IMR-90 (cell line): Measurements from ENCODE around the gene TMEM132A. TPM values are rescaled to one million over a fixed set of nuclear protein-coding genes. Genes with fewer than 3 reads are reported as not detected.

ENCODE experiments used
- ATAC-seq: fragments of 200-7000 bp; cut with Tn5 transposase; 2 replicates; pipeline ENCODE4 v1.9.1; 2020; ENCODE audit warnings: low read depth, mild to moderate bottlenecking, moderate library complexity
- BruUV-seq: library from RNA; stranded (reverse); fragments of 400-500 nt; replicated peaks from 2 replicates; lab custom pipeline; 2021; lab: Mats Ljungman, UMichigan
- CTCF ChIA-PET: fragments of 300-600 bp; formaldehyde crosslinking; extraction: SDS; loops from one replicate; lab custom pipeline; 2021; ENCODE audit warnings: antibody characterized with exemption; lab: Yijun Ruan, JAX
- POLR2A ChIA-PET: fragments of 300-600 bp; sonication (Branson Sonifier 250); formaldehyde crosslinking; loops from one replicate; lab custom pipeline; 2022; ENCODE audit warnings: antibody characterized with exemption; ENCODE audit not compliant: unreplicated experiment; lab: Charles Lee
- DNase-seq: peaks from one replicate; pipeline ENCODE4 v3.0.0; 2013
- H2AFZ ChIP-seq: replicated peaks from 2 replicates; pipeline ENCODE3; 2013; ENCODE audit warnings: low read length, mild to moderate bottlenecking; ENCODE audit not compliant: poor library complexity
- H2AK5ac ChIP-seq: 2 replicates; pipeline ENCODE4 v1.6.1; 2013; ENCODE audit warnings: low read depth, low read length, inconsistent platforms
- H2AK9ac ChIP-seq: replicated peaks from 2 replicates; pipeline ENCODE3; 2013; ENCODE audit warnings: mild to moderate bottlenecking, low read depth, low read length, moderate library complexity; ENCODE audit not compliant: poor library complexity
- H2BK120ac ChIP-seq: 2 replicates; pipeline ENCODE4 v1.6.1; 2013; ENCODE audit warnings: low read depth, low read length, inconsistent platforms
- H2BK15ac ChIP-seq: 3 replicates; pipeline ENCODE4 v1.6.1; 2013; ENCODE audit warnings: low read depth, low read length, inconsistent platforms
- H2BK20ac ChIP-seq: 2 replicates; pipeline ENCODE4 v1.6.1; 2013; ENCODE audit warnings: low read depth, mild to moderate bottlenecking, inconsistent platforms, low read length, moderate library complexity
- H2BK5ac ChIP-seq: 2 replicates; pipeline ENCODE4 v1.6.1; 2013; ENCODE audit warnings: mild to moderate bottlenecking, low read depth, low read length, inconsistent platforms; ENCODE audit not compliant: poor library complexity, severe bottlenecking
- H3K14ac ChIP-seq: replicated peaks from 2 replicates; pipeline ENCODE4 v1.6.1; 2013; ENCODE audit warnings: low read depth, low read length, inconsistent platforms
- H3K18ac ChIP-seq: 2 replicates; pipeline ENCODE4 v1.6.1; 2013; ENCODE audit warnings: low read depth, low read length, control low read depth
- H3K23ac ChIP-seq: 2 replicates; pipeline ENCODE4 v1.6.1; 2013; ENCODE audit warnings: low read depth, low read length, inconsistent platforms
- H3K27ac ChIP-seq: 2 replicates; pipeline ENCODE4 v1.5.1; 2013; ENCODE audit warnings: mild to moderate bottlenecking, control low read depth, low read length; ENCODE audit not compliant: insufficient read depth
- H3K27me3 ChIP-seq: 2 replicates; pipeline ENCODE4 v1.6.1; 2013; ENCODE audit warnings: low read length; ENCODE audit not compliant: control insufficient read depth, insufficient read depth
- H3K36me3 ChIP-seq: 2 replicates; pipeline ENCODE4 v1.6.1; 2013; ENCODE audit warnings: low read length, mixed read lengths; ENCODE audit not compliant: control insufficient read depth, insufficient read depth
- H3K4ac ChIP-seq: 2 replicates; pipeline ENCODE4 v1.6.1; 2013; ENCODE audit warnings: low read depth, low read length, inconsistent platforms
- H3K4me1 ChIP-seq: 2 replicates; pipeline ENCODE4 v1.6.1; 2013; ENCODE audit warnings: low read length, mixed read lengths; ENCODE audit not compliant: control insufficient read depth, insufficient read depth
- H3K4me2 ChIP-seq: 2 replicates; pipeline ENCODE4 v1.6.1; 2013; ENCODE audit warnings: low read depth, mild to moderate bottlenecking, control low read depth, low read length, moderate library complexity
- H3K4me3 ChIP-seq: 2 replicates; pipeline ENCODE4 v1.5.1; 2013; ENCODE audit warnings: low read depth, mild to moderate bottlenecking, control low read depth, low read length, moderate library complexity; ENCODE audit not compliant: insufficient read depth
- H3K56ac ChIP-seq: 2 replicates; pipeline ENCODE4 v1.6.1; 2013; ENCODE audit warnings: low read length, inconsistent platforms; ENCODE audit not compliant: insufficient read depth; ENCODE audit errors: extremely low read depth
- H3K79me1 ChIP-seq, 2 experiments: 2 replicates each; pipeline ENCODE4 v1.6.1; 2013; ENCODE audit warnings: low read length in 2 of 2, inconsistent platforms in 1 of 2, low read depth in 1 of 2
- H3K9ac ChIP-seq: 2 replicates; pipeline ENCODE4 v1.6.1; 2013; ENCODE audit warnings: low read depth, low read length, control low read depth
- H3K9me1 ChIP-seq: 2 replicates; pipeline ENCODE4 v1.6.1; 2013; ENCODE audit warnings: low read length, inconsistent platforms; ENCODE audit not compliant: insufficient read depth
- H3K9me3 ChIP-seq: 2 replicates; pipeline ENCODE4 v1.6.1; 2013; ENCODE audit warnings: low read length; ENCODE audit not compliant: control insufficient read depth, insufficient read depth
- H4K20me1 ChIP-seq: 2 replicates; pipeline ENCODE4 v1.6.1; 2013; ENCODE audit warnings: low read length, inconsistent platforms; ENCODE audit not compliant: insufficient read depth
- H4K5ac ChIP-seq: 2 replicates; pipeline ENCODE4 v1.6.1; 2013; ENCODE audit warnings: mild to moderate bottlenecking, low read depth, low read length, control low read depth
- H4K8ac ChIP-seq, 2 experiments: 2 replicates each; pipeline ENCODE4 v1.6.1; 2013; ENCODE audit warnings: low read depth in 2 of 2, low read length in 2 of 2, control low read depth in 1 of 2, inconsistent platforms in 1 of 2
- H4K91ac ChIP-seq: 2 replicates; pipeline ENCODE4 v1.6.1; 2013; ENCODE audit warnings: low read depth, low read length, inconsistent platforms; ENCODE audit not compliant: insufficient read depth
- BHLHE40 ChIP-seq: fragments of 150-350 bp; IDR thresholded peaks from 2 replicates; pipeline ENCODE4 v1.6.1; 2016; ENCODE audit warnings: mild to moderate bottlenecking, low read depth, low read length
- CEBPB ChIP-seq: IDR thresholded peaks from 2 replicates; pipeline ENCODE4 v1.6.1; 2012; ENCODE audit warnings: low read depth, low read length, improper control_type of control experiment
- CHD1 ChIP-seq: IDR thresholded peaks from 2 replicates; pipeline ENCODE4 v1.6.1; 2012; ENCODE audit warnings: low read depth, low read length, improper control_type of control experiment
- FOS ChIP-seq: fragments of 150-350 bp; IDR thresholded peaks from 2 replicates; pipeline ENCODE4 v1.6.1; 2016; ENCODE audit warnings: low read depth, low read length
- MAFK ChIP-seq: IDR thresholded peaks from 2 replicates; pipeline ENCODE4 v1.6.1; 2012; ENCODE audit warnings: low read depth, low read length, improper control_type of control experiment
- NFE2L2 ChIP-seq: fragments of 150-350 bp; IDR thresholded peaks from 2 replicates; pipeline ENCODE4 v1.6.1; 2016; ENCODE audit warnings: low read depth, mild to moderate bottlenecking, low read length
- POLR2A ChIP-seq: IDR thresholded peaks from 2 replicates; pipeline ENCODE4 v1.6.1; 2012; ENCODE audit warnings: mild to moderate bottlenecking, low read depth, low read length
- RAD21 ChIP-seq: IDR thresholded peaks from 2 replicates; pipeline ENCODE4 v1.6.1; 2012; ENCODE audit warnings: low read length, improper control_type of control experiment
- RCOR1 ChIP-seq: IDR thresholded peaks from 2 replicates; pipeline ENCODE4 v1.6.1; 2012; ENCODE audit warnings: mild to moderate bottlenecking, low read length, improper control_type of control experiment; ENCODE audit not compliant: insufficient replicate concordance
- WGBS, 2 experiments: methylation state at CpG; one replicate each; pipeline versions ENCODE4 v1.1.5 to v1.1.7; 2013; ENCODE audit warnings: missing lambda C conversion rate in 2 of 2; ENCODE audit not compliant: insufficient read length in 1 of 2; ENCODE audit errors: extremely low coverage in 2 of 2; 5-methylcytosine and 5-hydroxymethylcytosine counted together
- dilution Hi-C: fragments of 300-500 bp; cut with HindIII; formaldehyde crosslinking; loops from one replicate; pipeline ENCODE4 v1.14.3; 2018; ENCODE audit warnings: low sequenced_read_pairs; ENCODE audit not compliant: unreplicated experiment
- in situ Hi-C: fragments of 300-500 bp; cut with MboI; formaldehyde crosslinking; loops from 3 replicates; pipeline ENCODE4 v1.14.3; 2019; ENCODE audit warnings: low sequenced_read_pairs, inconsistent platforms, mixed read lengths
- intact Hi-C: fragments of 100-400 bp; cut with micrococcal nuclease; formaldehyde crosslinking; loops from 2 replicates; pipeline ENCODE4 v1.10.0; 2022
- polyA plus RNA-seq, 3 experiments: library from polyadenylated mRNA; depleted of rRNA; stranded (reverse); fragments of >200 nt; gene quantifications; 2 replicates each; pipeline ENCODE4 v1.2.3, GENCODE V29; 2012; ENCODE audit warnings: low replicate concordance in 1 of 3
- total RNA-seq: library from RNA; depleted of rRNA; stranded (reverse); fragments of >200 nt; gene quantifications from 2 replicates; pipeline ENCODE4 v1.2.3, GENCODE V29; 2012
- TF ChIP-seq, protein P1 (sequence below): conservative IDR thresholded peaks from 2 replicates; pipeline ENCODE4 v1.5.1; 2012; ENCODE audit warnings: mild to moderate bottlenecking, low read depth, low read length, improper control_type of control experiment
- TF ChIP-seq, protein P2 (sequence below): fragments of 150-350 bp; IDR thresholded peaks from 2 replicates; pipeline ENCODE4 v1.6.1; 2017; ENCODE audit warnings: mild to moderate bottlenecking, antibody characterized with exemption, low read length, low read depth
- TF ChIP-seq, protein P3 (sequence below): fragments of 150-350 bp; IDR thresholded peaks from 2 replicates; pipeline ENCODE4 v1.6.1; 2016; ENCODE audit warnings: low read depth, mild to moderate bottlenecking, low read length, moderate library complexity, borderline replicate concordance

TMEM132A gene
- total and polyA plus RNA-seq, 2 of the 4 experiments (the other 2 are of a cell fraction), result 7.7 to 64.2 TPM

DNA sequence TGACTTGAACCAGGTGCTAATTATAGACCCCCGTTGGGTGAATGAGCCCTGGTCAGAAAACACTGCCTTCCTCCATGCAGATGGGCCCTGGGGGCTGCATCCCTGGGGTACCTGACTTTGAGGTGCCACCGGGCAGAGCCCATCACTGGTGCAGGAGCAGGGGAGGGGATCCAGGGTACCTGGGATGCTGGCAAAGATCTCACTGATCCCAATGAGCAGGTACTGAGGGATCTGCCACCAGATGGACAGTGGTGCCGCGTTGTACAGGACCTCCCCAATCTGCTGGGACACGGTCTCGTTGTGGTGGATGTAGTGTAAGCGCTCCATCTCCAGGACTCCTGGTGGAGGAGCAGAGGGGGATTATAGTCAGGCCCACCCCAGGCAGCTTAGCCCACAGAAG lies 15.0 kb downstream of the TMEM132A start:
- Histone ChIP-seq H3K9ac (no peak overlapping the region), H2BK120ac (no peak overlapping the region), H3K27me3 (no peaks in the 10 kb centered on the region), H4K20me1 (no peaks in the 10 kb centered on the region), H2BK5ac (no peak overlapping the region), H2BK20ac (no peak overlapping the region), H3K23ac (no peak overlapping the region), H3K18ac (no peak overlapping the region), H3K36me3 (peaks cover 28% of the 10 kb centered on the region), H3K79me1 (no peaks in the 10 kb centered on the region), H3K4me1 (peaks cover 4% of the 10 kb centered on the region; the same call in 1 of the 2 replicates), H2AFZ (no peak overlapping the region), H3K4me2 (no peak overlapping the region), H3K4ac (no peak overlapping the region), H4K5ac (no peak overlapping the region), H4K8ac (no peak overlapping the region), H3K14ac (no peak overlapping the region), H3K27ac (no peak overlapping the region), H2AK5ac (no peak overlapping the region), H4K91ac (no peak overlapping the region), H2BK15ac (no peak overlapping the region), H3K56ac (no peak overlapping the region), H3K9me1 (no peaks in the 10 kb centered on the region), H3K4me3 (no peak overlapping the region), H3K9me3 (no peaks in the 10 kb centered on the region), H2AK9ac (no peak overlapping the region)
- in situ Hi-C loops, result no loop called here
- TF ChIP-seq MAFK (no peak), CEBPB (no peak), NFE2L2 (no peak), RCOR1 (no peak), CHD1 (no peak), RAD21 (no peak), BHLHE40 (no peak), POLR2A (no peak), FOS (no peak)
- TF ChIP-seq, protein P1, sequence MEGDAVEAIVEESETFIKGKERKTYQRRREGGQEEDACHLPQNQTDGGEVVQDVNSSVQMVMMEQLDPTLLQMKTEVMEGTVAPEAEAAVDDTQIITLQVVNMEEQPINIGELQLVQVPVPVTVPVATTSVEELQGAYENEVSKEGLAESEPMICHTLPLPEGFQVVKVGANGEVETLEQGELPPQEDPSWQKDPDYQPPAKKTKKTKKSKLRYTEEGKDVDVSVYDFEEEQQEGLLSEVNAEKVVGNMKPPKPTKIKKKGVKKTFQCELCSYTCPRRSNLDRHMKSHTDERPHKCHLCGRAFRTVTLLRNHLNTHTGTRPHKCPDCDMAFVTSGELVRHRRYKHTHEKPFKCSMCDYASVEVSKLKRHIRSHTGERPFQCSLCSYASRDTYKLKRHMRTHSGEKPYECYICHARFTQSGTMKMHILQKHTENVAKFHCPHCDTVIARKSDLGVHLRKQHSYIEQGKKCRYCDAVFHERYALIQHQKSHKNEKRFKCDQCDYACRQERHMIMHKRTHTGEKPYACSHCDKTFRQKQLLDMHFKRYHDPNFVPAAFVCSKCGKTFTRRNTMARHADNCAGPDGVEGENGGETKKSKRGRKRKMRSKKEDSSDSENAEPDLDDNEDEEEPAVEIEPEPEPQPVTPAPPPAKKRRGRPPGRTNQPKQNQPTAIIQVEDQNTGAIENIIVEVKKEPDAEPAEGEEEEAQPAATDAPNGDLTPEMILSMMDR, result no peak
- TF ChIP-seq, protein P2, sequence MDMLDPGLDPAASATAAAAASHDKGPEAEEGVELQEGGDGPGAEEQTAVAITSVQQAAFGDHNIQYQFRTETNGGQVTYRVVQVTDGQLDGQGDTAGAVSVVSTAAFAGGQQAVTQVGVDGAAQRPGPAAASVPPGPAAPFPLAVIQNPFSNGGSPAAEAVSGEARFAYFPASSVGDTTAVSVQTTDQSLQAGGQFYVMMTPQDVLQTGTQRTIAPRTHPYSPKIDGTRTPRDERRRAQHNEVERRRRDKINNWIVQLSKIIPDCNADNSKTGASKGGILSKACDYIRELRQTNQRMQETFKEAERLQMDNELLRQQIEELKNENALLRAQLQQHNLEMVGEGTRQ, result no peak
- TF ChIP-seq, protein P3, sequence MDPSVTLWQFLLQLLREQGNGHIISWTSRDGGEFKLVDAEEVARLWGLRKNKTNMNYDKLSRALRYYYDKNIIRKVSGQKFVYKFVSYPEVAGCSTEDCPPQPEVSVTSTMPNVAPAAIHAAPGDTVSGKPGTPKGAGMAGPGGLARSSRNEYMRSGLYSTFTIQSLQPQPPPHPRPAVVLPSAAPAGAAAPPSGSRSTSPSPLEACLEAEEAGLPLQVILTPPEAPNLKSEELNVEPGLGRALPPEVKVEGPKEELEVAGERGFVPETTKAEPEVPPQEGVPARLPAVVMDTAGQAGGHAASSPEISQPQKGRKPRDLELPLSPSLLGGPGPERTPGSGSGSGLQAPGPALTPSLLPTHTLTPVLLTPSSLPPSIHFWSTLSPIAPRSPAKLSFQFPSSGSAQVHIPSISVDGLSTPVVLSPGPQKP, result no peak
- DNase-seq (no peak), ATAC-seq (no peak)
- BruUV-seq, result no TSS peak
- WGBS, 2 experiments, result 95% methylated on average over 4 of the region's 7 CpGs; no CpG with 5 or more reads in 1 of the 2 experiments
- dilution Hi-C loops, result no loop called here
- ChIA-PET POLR2A (no interaction called here), CTCF (no interaction called here)
- intact Hi-C loops, result no loop called here
